Trophoblast cell (in vitro differentiated cells and primary cell): ENCODE results near the gene B9D2.
"Not testable (repeated sequence)": the region's sequence is repeated elsewhere in the genome, so short reads cannot be mapped to it uniquely, and the experiment has no call there.

Source experiments
- DNase-seq, 2 donors: peaks; one replicate each; pipeline ENCODE4 v3.0.0-alpha.2; 2016
- H2AFZ ChIP-seq: 2 replicates; pipeline ENCODE4 v1.6.1; 2013; ENCODE audit warnings: low read length, moderate library complexity, mild to moderate bottlenecking; ENCODE audit not compliant: insufficient read depth, poor library complexity
- H2AK5ac ChIP-seq: 2 replicates; pipeline ENCODE4 v1.6.1; 2013; ENCODE audit warnings: mild to moderate bottlenecking, low read length
- H2BK120ac ChIP-seq: 2 replicates; pipeline ENCODE4 v1.6.1; 2013; ENCODE audit warnings: low read length, mild to moderate bottlenecking, moderate library complexity; ENCODE audit not compliant: insufficient read depth, poor library complexity
- H2BK12ac ChIP-seq: 2 replicates; pipeline ENCODE4 v1.6.1; 2013; ENCODE audit warnings: mild to moderate bottlenecking, low read length, moderate library complexity
- H2BK5ac ChIP-seq: 2 replicates; pipeline ENCODE4 v1.6.1; 2013; ENCODE audit warnings: low read length, low read depth, moderate library complexity, mild to moderate bottlenecking; ENCODE audit not compliant: poor library complexity
- H3K14ac ChIP-seq: 2 replicates; pipeline ENCODE4 v1.6.1; 2013; ENCODE audit warnings: mild to moderate bottlenecking, low read length
- H3K18ac ChIP-seq: 2 replicates; pipeline ENCODE4 v1.6.1; 2013; ENCODE audit warnings: mild to moderate bottlenecking, low read length
- H3K23ac ChIP-seq: 2 replicates; pipeline ENCODE4 v1.6.1; 2013; ENCODE audit warnings: low read length
- H3K27ac ChIP-seq: 2 replicates; pipeline ENCODE4 v1.5.1; 2013; ENCODE audit warnings: low read depth, mild to moderate bottlenecking, inconsistent platforms, low read length, moderate library complexity
- H3K27me3 ChIP-seq: 2 replicates; pipeline ENCODE4 v1.6.1; 2013; ENCODE audit warnings: inconsistent platforms, mild to moderate bottlenecking, low read length, moderate library complexity; ENCODE audit not compliant: insufficient read depth
- H3K36me3 ChIP-seq, 2 experiments: 1 replicate in 1 of 2; 2 replicates in 1 of 2; pipeline ENCODE4 v1.6.1; 2013; ENCODE audit warnings: low read length in 2 of 2, mild to moderate bottlenecking in 2 of 2, moderate library complexity in 1 of 2; ENCODE audit not compliant: insufficient read depth in 2 of 2, control insufficient read depth in 1 of 2
- H3K4ac ChIP-seq: 2 replicates; pipeline ENCODE4 v1.6.1; 2013; ENCODE audit warnings: low read depth, mild to moderate bottlenecking, low read length, moderate library complexity
- H3K4me1 ChIP-seq, 2 experiments: 1 replicate in 1 of 2; 2 replicates in 1 of 2; pipeline ENCODE4 v1.6.1; 2013; ENCODE audit warnings: low read length in 2 of 2, mild to moderate bottlenecking in 2 of 2, moderate library complexity in 1 of 2; ENCODE audit not compliant: insufficient read depth in 2 of 2, control insufficient read depth in 1 of 2
- H3K4me2 ChIP-seq: 2 replicates; pipeline ENCODE4 v1.6.1; 2013; ENCODE audit warnings: inconsistent platforms, mild to moderate bottlenecking, low read length, moderate library complexity
- H3K4me3 ChIP-seq: 2 replicates; pipeline ENCODE4 v1.5.1; 2013; ENCODE audit warnings: mild to moderate bottlenecking, low read depth, low read length, inconsistent platforms
- H3K79me1 ChIP-seq: one replicate; pipeline ENCODE4 v1.6.1; 2013; ENCODE audit warnings: low read length
- H3K79me2 ChIP-seq: 2 replicates; pipeline ENCODE4 v1.6.1; 2013; ENCODE audit warnings: low read length, mild to moderate bottlenecking; ENCODE audit not compliant: control insufficient read depth, insufficient read depth, poor library complexity
- H3K9ac ChIP-seq: 2 replicates; pipeline ENCODE4 v1.6.1; 2013; ENCODE audit warnings: mild to moderate bottlenecking, low read length
- H3K9me3 ChIP-seq: 2 replicates; pipeline ENCODE4 v1.6.1; 2013; ENCODE audit warnings: low read depth, mild to moderate bottlenecking, control low read depth, inconsistent platforms, low read length; ENCODE audit not compliant: insufficient read depth
- H4K12ac ChIP-seq: 2 replicates; pipeline ENCODE4 v1.6.1; 2013; ENCODE audit warnings: low read depth, mild to moderate bottlenecking, low read length, moderate library complexity
- H4K8ac ChIP-seq: 2 replicates; pipeline ENCODE4 v1.6.1; 2013; ENCODE audit warnings: low read depth, mild to moderate bottlenecking, low read length, moderate library complexity
- H4K91ac ChIP-seq: one replicate; pipeline ENCODE4 v1.6.1; 2013; ENCODE audit warnings: low read depth, mild to moderate bottlenecking, low read length, moderate library complexity
- WGBS: extraction: QIAGEN DNeasy Blood & Tissue Kit; methylation state at CpG from one replicate; pipeline ENCODE4 v1.1.7; 2013; ENCODE audit warnings: missing lambda C conversion rate; ENCODE audit not compliant: insufficient read length, insufficient coverage; ENCODE audit errors: extremely low coverage; 5-methylcytosine and 5-hydroxymethylcytosine counted together

B9D2 gene

DNA sequence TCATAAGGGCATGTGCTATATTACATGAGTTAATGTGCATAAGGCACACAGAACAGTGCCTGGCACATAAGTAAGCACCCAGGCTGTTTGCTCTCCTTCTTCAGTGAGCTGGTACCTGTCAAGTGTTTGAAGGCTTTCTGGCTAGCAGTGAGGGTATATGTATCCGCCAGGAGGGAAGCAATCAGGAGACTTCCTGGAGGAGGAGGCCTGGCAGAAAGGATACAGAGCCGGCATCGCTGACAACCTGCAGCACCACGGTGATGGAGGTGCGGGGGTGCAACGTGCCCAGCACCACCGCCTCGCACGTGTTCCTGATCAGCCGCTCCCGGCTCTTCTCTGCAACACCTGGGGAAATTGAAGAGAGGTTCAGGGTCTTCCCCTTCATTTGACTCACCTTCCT, 27.7 kb upstream of the B9D2 start:
- DNase-seq, result no peak
- no peak overlapping the region for H2BK5ac ChIP-seq
- no peak overlapping the region for H4K8ac ChIP-seq
- no peaks in the 10 kb centered on the region for H3K79me2 ChIP-seq
- H3K23ac ChIP-seq, result no peak overlapping the region
- H3K36me3 ChIP-seq, result peaks cover 10 to 24% of the 10 kb centered on the region in 2 experiments
- no peak overlapping the region for H3K27ac ChIP-seq
- H3K4ac ChIP-seq, result no peak overlapping the region
- no peak overlapping the region for H2AFZ ChIP-seq
- H4K91ac ChIP-seq, result no peak overlapping the region
- no peak overlapping the region for H4K12ac ChIP-seq
- H3K14ac ChIP-seq, result no peak overlapping the region
- H3K9ac ChIP-seq, result no peak overlapping the region
- H3K79me1 ChIP-seq, result no peaks in the 10 kb centered on the region
- no peaks in the 10 kb centered on the region for H3K27me3 ChIP-seq
- no peak overlapping the region for H2BK120ac ChIP-seq
- WGBS, result no CpG with 5 or more reads among the region's 11 CpGs
- no peak overlapping the region for H2AK5ac ChIP-seq
- no peak overlapping the region for H2BK12ac ChIP-seq
- peaks cover 2% of the 10 kb centered on the region for H3K9me3 ChIP-seq
- H3K18ac ChIP-seq, result no peak overlapping the region
- no peak overlapping the region for H3K4me2 ChIP-seq
- no peaks in the 10 kb centered on the region for H3K4me1 ChIP-seq
- H3K4me3 ChIP-seq, result peak overlapping the region; percentile 50

DNA sequence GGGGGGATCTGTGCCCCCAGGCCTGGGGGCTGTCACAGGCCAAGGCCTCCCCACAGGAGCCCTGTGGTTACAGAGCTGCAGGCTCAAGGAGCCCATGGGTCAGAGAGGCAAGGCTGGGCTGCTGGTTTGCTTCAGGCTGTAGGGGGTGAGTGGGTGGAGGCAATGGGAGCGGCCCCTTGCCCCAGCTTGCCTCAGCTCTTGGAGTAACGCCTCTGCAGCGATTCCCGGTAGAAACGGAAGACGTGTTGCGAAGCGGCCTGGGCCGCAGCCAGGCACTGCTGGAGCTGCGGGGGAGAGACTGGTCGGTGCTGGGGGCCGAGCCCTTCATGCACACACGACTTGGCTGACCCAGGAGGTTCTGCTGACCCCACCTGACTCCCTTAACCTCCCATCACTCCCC, 22.5 kb upstream of the B9D2 start:
- Histone ChIP-seq H2AK5ac (no peak overlapping the region), H2BK12ac (no peak overlapping the region), H4K91ac (no peak overlapping the region), H3K4me3 (no peak overlapping the region), H2BK5ac (no peak overlapping the region), H3K23ac (no peak overlapping the region), H3K9ac (no peak overlapping the region), H2AFZ (no peak overlapping the region), H3K4me2 (no peak overlapping the region), H3K79me1 (no peaks in the 10 kb centered on the region), H3K18ac (no peak overlapping the region), H3K4ac (no peak overlapping the region), H2BK120ac (no peak overlapping the region), H3K4me1 (no peaks in the 10 kb centered on the region), H4K12ac (no peak overlapping the region), H3K36me3 (peaks cover 6 to 19% of the 10 kb centered on the region in 2 experiments), H4K8ac (no peak overlapping the region), H3K27ac (no peak overlapping the region), H3K79me2 (no peaks in the 10 kb centered on the region), H3K14ac (no peak overlapping the region), H3K9me3 (peaks cover 2% of the 10 kb centered on the region), H3K27me3 (no peaks in the 10 kb centered on the region)
- DNase-seq, result no peak
- no CpG with 5 or more reads among the region's 13 CpGs for whole genome bisulfite sequencing

DNA sequence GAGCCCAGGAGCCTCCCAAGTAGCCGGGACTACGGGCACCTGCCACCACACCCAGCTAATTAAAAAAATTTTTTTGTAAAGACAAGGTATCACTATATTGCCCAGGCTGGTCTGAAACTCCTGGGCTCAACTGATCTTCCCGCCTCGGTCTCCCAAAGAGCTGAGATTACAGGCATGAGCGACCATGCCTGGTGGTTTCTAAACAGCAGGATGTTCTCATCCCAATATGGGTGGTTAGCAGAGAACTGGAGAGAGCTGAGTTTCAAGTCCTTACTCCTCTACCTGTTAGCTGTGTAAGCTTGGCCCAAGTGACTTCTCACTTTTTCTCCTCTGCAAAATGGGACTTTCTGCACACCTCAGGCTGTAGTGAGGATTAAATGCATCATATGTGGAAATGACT, 20.4 kb upstream of the B9D2 start:
- H2AFZ ChIP-seq, result no peak overlapping the region
- H3K4ac ChIP-seq, result no peak overlapping the region
- H2BK5ac ChIP-seq, result no peak overlapping the region
- H4K12ac ChIP-seq, result no peak overlapping the region
- no peak overlapping the region for H2AK5ac ChIP-seq
- H4K8ac ChIP-seq, result no peak overlapping the region
- no peak overlapping the region for H3K27ac ChIP-seq
- peaks cover 2% of the 10 kb centered on the region for H3K9me3 ChIP-seq
- H4K91ac ChIP-seq, result no peak overlapping the region
- H3K23ac ChIP-seq, result no peak overlapping the region
- no peak overlapping the region for H2BK120ac ChIP-seq
- no peaks in the 10 kb centered on the region for H3K79me1 ChIP-seq
- H2BK12ac ChIP-seq, result no peak overlapping the region
- H3K79me2 ChIP-seq, result no peaks in the 10 kb centered on the region
- no peak overlapping the region for H3K4me2 ChIP-seq
- no peaks in the 10 kb centered on the region for H3K4me1 ChIP-seq
- no peak overlapping the region for H3K4me3 ChIP-seq
- no peaks in the 10 kb centered on the region for H3K27me3 ChIP-seq
- H3K9ac ChIP-seq, result no peak overlapping the region
- no peak for DNase-seq
- no peak overlapping the region for H3K18ac ChIP-seq
- peaks cover 0 to 7% of the 10 kb centered on the region in 2 experiments for H3K36me3 ChIP-seq
- H3K14ac ChIP-seq, result no peak overlapping the region
- no CpG with 5 or more reads among the region's 5 CpGs for WGBS

DNA sequence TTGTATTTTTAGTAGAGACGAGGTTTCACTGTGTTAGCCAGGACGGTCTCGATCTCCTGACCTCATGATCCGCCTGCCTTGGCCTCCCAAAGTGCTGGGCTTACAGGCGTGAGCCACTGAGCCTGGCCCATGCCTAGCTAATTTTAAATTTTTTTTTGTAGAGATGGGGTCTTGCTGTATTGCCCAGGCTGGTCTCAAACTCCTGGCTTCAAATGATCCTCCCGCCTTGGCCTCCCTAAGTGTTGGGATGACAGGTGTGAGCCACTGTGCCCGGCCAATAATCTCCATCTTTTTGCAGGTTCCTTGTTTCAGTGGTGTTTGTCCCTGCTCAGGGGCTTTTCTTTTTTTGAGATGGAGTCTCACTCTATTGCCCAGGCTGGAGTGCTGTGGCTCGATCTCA, 17.6 kb upstream of the B9D2 start:
- not testable (repeated sequence) for H3K4me3 ChIP-seq, H2BK5ac ChIP-seq, H3K23ac ChIP-seq, H4K8ac ChIP-seq, H3K36me3 ChIP-seq, H2BK120ac ChIP-seq, H3K79me1 ChIP-seq, H2AK5ac ChIP-seq, H3K4me1 ChIP-seq, H4K91ac ChIP-seq, H3K27ac ChIP-seq, H4K12ac ChIP-seq, H2BK12ac ChIP-seq, H3K79me2 ChIP-seq, H3K9ac ChIP-seq, H3K18ac ChIP-seq, H3K27me3 ChIP-seq, H2AFZ ChIP-seq, DNase-seq, H3K14ac ChIP-seq, H3K9me3 ChIP-seq, H3K4ac ChIP-seq, H3K4me2 ChIP-seq
- WGBS, result no CpG with 5 or more reads among the region's 8 CpGs
